Neural crest cell (in vitro differentiated cells): Measurements from ENCODE around the gene TMEM255B. TPM values are rescaled to one million over a fixed set of nuclear protein-coding genes. Genes with fewer than 3 reads are reported as not detected.

ENCODE experiments used
- DNase-seq: peaks from one replicate; pipeline ENCODE4 v3.0.0; 2021; ENCODE audit warnings: low read depth, mixed read lengths, low spot score
- H3K27ac Mint-ChIP-seq: one replicate; pipeline ENCODE4 v1.8.0; 2021; ENCODE audit warnings: mild to moderate bottlenecking, mixed read lengths; ENCODE audit not compliant: unreplicated experiment
- H3K27me3 Mint-ChIP-seq: 2 replicates; pipeline ENCODE4 v1.8.0; 2021; ENCODE audit warnings: low read depth, mild to moderate bottlenecking, mixed read lengths
- H3K36me3 Mint-ChIP-seq: 2 replicates; pipeline ENCODE4 v1.8.0; 2021; ENCODE audit warnings: low read depth, mild to moderate bottlenecking, mixed read lengths
- H3K4me1 Mint-ChIP-seq: 2 replicates; pipeline ENCODE4 v1.8.0; 2021; ENCODE audit warnings: mixed read lengths
- H3K4me3 Mint-ChIP-seq: one replicate; pipeline ENCODE4 v1.8.0; 2021; ENCODE audit warnings: mild to moderate bottlenecking, mixed read lengths
- H3K9me3 Mint-ChIP-seq: 2 replicates; pipeline ENCODE4 v1.8.0; 2021; ENCODE audit warnings: mixed read lengths
- total RNA-seq: library from RNA; stranded (reverse); gene quantifications from 2 replicates; pipeline ENCODE4 v1.2.1, GENCODE V29; 2021
- TF ChIP-seq, protein P1 (sequence below): fragments of 200-600 bp; sonication (generic); conservative IDR thresholded peaks from 2 replicates; pipeline ENCODE4 v1.5.0; 2021; ENCODE audit warnings: antibody characterized with exemption, mild to moderate bottlenecking

Gene TMEM255B
- total RNA-seq, 1 donor from 2014 or later: 2.4 TPM

- Mint-ChIP-seq H3K36me3 (no peaks in the 10 kb centered on the region), H3K27me3 (peaks cover 3% of the 10 kb centered on the region), H3K27ac (no peak overlapping the region), H3K4me1 (peaks cover 3% of the 10 kb centered on the region), H3K4me3 (no peak overlapping the region), H3K9me3 (no peaks in the 10 kb centered on the region)
- TF ChIP-seq, protein P1, sequence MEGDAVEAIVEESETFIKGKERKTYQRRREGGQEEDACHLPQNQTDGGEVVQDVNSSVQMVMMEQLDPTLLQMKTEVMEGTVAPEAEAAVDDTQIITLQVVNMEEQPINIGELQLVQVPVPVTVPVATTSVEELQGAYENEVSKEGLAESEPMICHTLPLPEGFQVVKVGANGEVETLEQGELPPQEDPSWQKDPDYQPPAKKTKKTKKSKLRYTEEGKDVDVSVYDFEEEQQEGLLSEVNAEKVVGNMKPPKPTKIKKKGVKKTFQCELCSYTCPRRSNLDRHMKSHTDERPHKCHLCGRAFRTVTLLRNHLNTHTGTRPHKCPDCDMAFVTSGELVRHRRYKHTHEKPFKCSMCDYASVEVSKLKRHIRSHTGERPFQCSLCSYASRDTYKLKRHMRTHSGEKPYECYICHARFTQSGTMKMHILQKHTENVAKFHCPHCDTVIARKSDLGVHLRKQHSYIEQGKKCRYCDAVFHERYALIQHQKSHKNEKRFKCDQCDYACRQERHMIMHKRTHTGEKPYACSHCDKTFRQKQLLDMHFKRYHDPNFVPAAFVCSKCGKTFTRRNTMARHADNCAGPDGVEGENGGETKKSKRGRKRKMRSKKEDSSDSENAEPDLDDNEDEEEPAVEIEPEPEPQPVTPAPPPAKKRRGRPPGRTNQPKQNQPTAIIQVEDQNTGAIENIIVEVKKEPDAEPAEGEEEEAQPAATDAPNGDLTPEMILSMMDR: no peak
- no peak for DNase-seq
Observed at GRCh38 chr13:113726961-113727411, 32.0 kb upstream of the TMEM255B start.

DNA sequence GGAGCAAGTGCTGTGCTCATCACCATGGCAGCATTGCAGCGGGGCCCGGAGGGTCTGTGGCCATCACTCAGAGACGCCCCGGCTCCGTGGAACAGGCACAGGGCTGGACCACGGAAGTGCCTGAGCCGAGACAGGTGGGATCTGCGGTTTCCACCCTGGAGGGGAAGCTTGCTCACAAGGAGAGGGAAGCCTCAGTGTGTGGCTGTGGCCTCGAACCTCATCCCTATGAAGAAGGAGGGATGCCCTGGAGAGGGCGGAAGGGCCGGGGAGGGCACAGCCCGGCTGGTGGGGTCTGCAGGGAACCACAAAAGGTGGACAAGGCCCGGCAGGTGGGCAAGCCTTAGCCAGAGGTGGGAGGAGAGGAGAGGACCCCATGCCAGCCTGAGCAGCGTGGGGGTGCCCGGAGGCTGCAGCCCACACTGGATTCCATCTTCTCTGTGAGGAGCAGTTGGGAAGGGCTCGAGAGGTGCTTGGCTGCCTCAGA is 30.4 kb upstream of the TMEM255B start:
- Mint-ChIP-seq H3K9me3 (no peaks in the 10 kb centered on the region), H3K27me3 (no peaks in the 10 kb centered on the region), H3K36me3 (no peaks in the 10 kb centered on the region), H3K4me3 (no peak overlapping the region), H3K4me1 (no peaks in the 10 kb centered on the region), H3K27ac (no peak overlapping the region)
- no peak for DNase-seq
- TF ChIP-seq, protein P1: no peak

DNA sequence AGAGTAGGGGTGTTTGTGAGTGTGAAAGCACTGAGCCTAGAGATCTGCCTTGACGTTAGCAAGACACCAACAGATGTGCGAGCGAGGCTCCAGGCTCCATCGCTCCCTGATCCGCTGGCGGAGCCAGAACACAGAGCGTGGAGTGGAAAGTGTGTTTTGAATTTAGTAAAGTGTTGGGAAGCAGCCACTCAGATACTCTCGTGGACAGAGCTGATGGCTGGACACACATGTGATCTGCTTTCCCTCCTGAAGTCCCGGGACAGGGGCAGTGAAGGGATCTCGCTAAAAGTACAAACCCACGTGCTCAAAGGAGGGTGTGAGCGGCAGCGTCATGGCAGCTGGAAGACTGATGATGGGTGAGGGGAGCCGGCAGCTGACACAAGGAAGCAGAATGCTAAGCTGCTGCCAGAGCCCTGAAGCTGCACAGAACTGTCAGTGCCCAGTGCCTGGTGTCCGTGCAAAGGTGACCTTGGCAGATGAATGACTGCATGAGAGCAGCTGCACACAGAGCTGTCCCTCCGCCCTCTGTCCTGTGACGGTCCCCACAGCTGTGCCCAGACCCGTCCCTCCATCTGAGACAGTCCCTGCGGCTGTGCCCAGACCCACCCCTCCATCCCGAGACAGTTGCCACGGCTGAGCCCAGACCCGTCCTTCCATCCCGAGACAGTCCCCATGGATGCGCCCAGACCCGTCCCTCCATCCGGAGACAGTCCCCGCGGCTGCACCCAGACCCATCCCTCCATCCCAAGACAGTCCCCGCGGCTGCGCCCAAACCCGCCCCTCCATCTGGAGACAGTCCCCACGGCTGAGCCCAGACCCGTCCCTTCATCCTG is 29.6 kb upstream of the TMEM255B start:
- Mint-ChIP-seq H3K9me3 (no peaks in the 10 kb centered on the region), H3K27me3 (no peaks in the 10 kb centered on the region), H3K36me3 (no peaks in the 10 kb centered on the region), H3K27ac (no peak overlapping the region), H3K4me1 (no peaks in the 10 kb centered on the region), H3K4me3 (no peak overlapping the region)
- TF ChIP-seq, protein P1: no peak
- DNase-seq: no peak

DNA sequence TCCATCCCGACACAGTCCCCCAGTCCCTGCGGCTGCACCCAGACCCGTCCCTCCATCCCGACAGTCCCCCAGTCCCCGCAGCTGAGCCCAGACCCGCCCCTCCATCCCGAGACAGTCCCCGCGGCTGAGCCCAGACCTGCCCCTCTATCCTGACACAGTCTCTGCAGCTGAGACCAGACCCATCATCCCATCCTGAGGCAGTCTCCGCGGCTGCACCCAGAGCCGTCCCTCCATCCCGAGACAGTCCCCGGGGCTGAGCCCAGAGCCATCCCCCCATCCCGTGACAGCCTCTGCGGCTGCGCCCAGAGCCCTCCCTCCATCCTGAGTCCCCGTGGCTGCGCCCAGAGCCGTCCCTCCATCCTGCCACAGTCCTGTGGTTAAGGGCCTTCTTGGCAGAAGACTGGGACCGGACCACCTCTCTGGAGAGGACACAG is 28.8 kb upstream of the TMEM255B start:
- Mint-ChIP-seq H3K9me3 (no peaks in the 10 kb centered on the region), H3K4me1 (no peaks in the 10 kb centered on the region), H3K27ac (no peak overlapping the region), H3K4me3 (no peak overlapping the region), H3K27me3 (no peaks in the 10 kb centered on the region), H3K36me3 (no peaks in the 10 kb centered on the region)
- TF ChIP-seq, protein P1: no peak
- no peak for DNase-seq

DNA sequence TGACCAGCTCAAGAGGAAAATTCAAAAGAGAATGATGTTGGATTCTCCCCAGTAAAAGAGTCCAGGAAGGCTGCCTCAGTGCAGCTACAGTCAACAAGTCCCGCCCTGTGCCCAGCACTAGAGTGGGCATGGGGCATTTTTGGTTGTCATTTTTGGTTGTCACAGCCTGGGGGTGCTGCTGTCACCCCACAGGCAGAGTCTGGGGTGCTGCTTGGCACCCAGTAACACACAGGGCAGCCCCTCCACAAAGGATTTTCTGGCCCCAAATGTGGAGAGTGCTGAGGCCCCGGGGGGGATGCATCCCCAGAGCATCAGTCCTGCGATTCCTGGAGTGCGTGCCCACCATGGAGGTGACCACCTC is 28.2 kb upstream of the TMEM255B start:
- Mint-ChIP-seq H3K4me1 (no peaks in the 10 kb centered on the region), H3K4me3 (no peak overlapping the region), H3K27ac (no peak overlapping the region), H3K36me3 (no peaks in the 10 kb centered on the region), H3K9me3 (no peaks in the 10 kb centered on the region), H3K27me3 (no peaks in the 10 kb centered on the region)
- TF ChIP-seq, protein P1: no peak
- no peak for DNase-seq
